ENCODE measurements around the gene CHST11.

The CHST11 gene

DNA sequence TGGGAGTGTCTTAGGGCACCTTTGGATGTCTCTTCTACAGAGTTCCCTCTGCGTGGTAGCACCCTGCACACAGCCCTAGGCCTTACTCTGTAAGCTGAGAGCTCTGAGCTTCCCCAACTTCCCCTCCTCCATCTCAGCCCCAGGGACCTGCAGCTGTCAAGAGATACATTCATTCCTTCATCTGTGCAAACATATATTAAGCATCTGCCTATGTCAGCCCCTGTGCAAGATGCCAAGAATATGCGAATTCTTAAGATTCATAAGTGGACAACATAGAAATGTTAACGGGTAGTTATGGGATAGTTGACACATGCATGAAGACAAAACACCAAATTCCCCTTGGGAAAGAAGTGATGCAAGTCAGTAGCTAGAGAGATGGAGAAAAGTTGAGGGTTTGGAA lies 310.5 kb downstream of the CHST11 start:
- Mint-ChIP-seq H3K36me3 (no peaks in the 10 kb centered on the region), H3K4me1 (peaks cover 17% of the 10 kb centered on the region), H3K27me3 (peaks cover 13% of the 10 kb centered on the region), H3K4me3 (no peak overlapping the region), H3K9me3 (no peaks in the 10 kb centered on the region), H3K27ac (no peak overlapping the region)
- no peak for DNase-seq (ENCODE audit: low spot score in 2 of 2)
- ATAC-seq (ENCODE audit: low read depth) = no peak

DNA sequence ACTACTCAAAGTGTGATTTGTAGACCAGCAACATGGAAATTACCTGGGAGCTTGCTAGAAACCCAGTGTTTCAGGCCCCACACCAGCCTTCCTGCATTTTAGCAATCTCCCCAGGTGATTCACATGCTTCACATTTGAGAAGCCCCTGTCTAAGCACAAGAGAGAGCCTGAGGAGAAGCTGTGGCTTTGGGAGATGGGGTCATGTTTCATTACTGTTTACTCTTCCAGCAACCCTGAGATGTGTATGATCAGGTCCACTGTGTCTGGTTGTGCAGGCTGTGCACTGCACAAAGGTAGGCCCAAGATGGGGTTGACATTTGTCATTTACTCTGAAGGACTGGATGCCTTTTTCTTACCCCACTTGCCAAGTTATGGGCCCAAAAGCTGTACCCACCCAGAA lies 311.3 kb downstream of the CHST11 start:
- H3K4me3 Mint-ChIP-seq = no peak overlapping the region
- H3K9me3 Mint-ChIP-seq = peaks cover 6% of the 10 kb centered on the region

DNA sequence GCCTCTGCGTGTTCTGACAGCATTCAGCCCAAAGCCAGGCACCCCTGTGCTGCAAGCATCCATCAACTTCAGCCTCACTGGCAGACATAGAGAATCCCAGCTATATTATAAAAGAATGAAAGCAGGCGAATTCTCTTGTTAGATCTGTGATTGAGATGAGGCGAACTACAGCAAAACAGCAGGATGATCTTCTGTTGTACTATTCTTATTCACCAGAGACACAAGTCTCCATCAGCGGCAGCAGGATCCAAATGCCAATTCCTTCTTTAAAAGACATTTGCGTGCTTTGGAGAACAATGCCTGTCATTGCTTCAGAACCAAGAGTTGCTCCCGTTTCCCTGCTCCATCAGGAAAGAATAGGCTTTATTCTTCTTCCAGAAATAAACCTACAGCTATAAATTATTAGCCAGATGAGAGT lies 312.4 kb downstream of the CHST11 start:
- Mint-ChIP-seq H3K9me3 (peaks cover 15% of the 10 kb centered on the region), H3K27me3 (peaks cover 20% of the 10 kb centered on the region), H3K27ac (no peak overlapping the region), H3K36me3 (peaks cover 11% of the 10 kb centered on the region), H3K4me3 (no peak overlapping the region), H3K4me1 (peaks cover 12% of the 10 kb centered on the region)
- DNase-seq (ENCODE audit: low spot score in 2 of 2) = no peak
- no peak for ATAC-seq (ENCODE audit: low read depth)

More for the DNA sequence above, 311.3 kb downstream of the CHST11 start:
- peaks cover 6% of the 10 kb centered on the region for H3K36me3 Mint-ChIP-seq
- DNase-seq (ENCODE audit: low spot score in 2 of 2) = no peak
- no peak for ATAC-seq (ENCODE audit: low read depth)
- H3K27ac Mint-ChIP-seq = no peak overlapping the region
- peaks cover 16% of the 10 kb centered on the region for H3K27me3 Mint-ChIP-seq
- H3K4me1 Mint-ChIP-seq = peaks cover 17% of the 10 kb centered on the region

DNA sequence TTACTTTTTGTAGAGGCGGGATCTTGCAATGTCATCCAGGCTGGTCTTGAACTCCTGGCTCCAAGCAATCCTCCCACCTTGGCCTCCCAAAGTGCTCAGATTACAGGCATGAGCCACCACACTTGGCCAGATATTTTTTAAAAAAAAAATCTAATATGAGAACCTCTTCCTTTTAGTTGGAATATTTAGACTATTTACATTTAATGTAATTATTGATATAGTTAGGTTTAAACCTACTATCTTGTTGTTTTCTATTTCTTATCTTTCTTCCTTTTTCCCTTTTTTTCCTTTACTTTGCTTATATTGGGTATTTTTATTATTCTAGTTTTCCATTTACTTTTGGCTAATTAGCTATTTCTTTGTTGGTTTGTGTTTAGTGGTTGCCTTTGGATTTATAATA lies 315.6 kb downstream of the CHST11 start:
- Mint-ChIP-seq H3K4me1 (no peaks in the 10 kb centered on the region), H3K27ac (no peak overlapping the region), H3K4me3 (no peak overlapping the region), H3K36me3 (peaks cover 12% of the 10 kb centered on the region), H3K27me3 (peaks cover 24% of the 10 kb centered on the region), H3K9me3 (peaks cover 16% of the 10 kb centered on the region)
- ATAC-seq (ENCODE audit: low read depth) (no peak), DNase-seq (ENCODE audit: low spot score in 2 of 2) (no peak)

DNA sequence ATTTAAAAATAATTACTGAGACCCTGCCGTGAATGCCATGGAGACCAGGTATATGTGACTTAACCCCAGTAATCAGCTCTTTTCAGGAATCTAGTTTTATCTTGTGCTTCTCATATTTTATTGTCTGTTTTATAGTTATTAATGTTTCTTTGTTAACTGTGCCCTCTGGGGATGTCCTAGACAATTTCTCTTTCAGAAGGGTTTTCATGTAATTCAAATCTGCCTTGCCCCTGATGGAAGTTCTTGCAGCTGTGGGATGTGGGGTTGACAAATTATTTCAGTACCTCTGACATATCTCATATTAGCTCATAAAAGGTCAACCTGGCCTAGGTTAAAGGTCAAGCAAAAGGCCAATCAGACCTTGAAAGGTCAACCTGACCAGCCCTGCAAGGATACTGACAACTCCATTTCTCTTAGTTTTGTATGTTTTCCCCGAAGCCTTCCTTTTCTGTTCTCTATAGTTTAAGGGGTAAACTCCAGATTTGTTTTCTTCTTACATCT lies 319.0 kb downstream of the CHST11 start:
- no peak overlapping the region for H3K4me3 Mint-ChIP-seq
- DNase-seq (ENCODE audit: low spot score in 2 of 2) (no peak), ATAC-seq (ENCODE audit: low read depth) (no peak)
- H3K4me1 Mint-ChIP-seq = no peaks in the 10 kb centered on the region
- peaks cover 22% of the 10 kb centered on the region for H3K9me3 Mint-ChIP-seq
- H3K27me3 Mint-ChIP-seq = peaks cover 24% of the 10 kb centered on the region
- peaks cover 18% of the 10 kb centered on the region for H3K36me3 Mint-ChIP-seq
- H3K27ac Mint-ChIP-seq = no peak overlapping the region

DNA sequence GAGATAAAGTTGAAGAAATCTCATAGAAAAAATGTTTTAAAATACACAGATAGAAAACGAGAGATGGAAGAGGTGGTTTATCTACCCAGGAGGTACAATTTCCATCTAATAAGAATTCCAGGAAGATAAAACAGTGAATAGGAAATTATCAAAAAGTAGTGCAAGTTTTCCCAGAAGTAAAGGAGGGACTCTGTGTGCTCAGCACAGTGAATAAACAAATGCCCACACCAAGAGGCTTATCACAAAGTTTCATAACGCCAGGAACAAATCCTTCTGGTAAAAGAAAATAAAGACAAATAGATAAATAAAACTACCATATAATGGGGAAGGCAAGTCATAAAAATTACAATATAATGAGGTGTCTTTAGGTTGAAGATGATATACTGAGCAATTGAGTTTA lies 322.4 kb downstream of the CHST11 start:
- Mint-ChIP-seq H3K4me1 (no peaks in the 10 kb centered on the region), H3K27ac (no peak overlapping the region), H3K36me3 (peaks cover 14% of the 10 kb centered on the region), H3K9me3 (peaks cover 14% of the 10 kb centered on the region), H3K4me3 (no peak overlapping the region), H3K27me3 (peaks cover 20% of the 10 kb centered on the region)
- ATAC-seq (ENCODE audit: low read depth) (no peak), DNase-seq (ENCODE audit: low spot score in 2 of 2) (no peak)

DNA sequence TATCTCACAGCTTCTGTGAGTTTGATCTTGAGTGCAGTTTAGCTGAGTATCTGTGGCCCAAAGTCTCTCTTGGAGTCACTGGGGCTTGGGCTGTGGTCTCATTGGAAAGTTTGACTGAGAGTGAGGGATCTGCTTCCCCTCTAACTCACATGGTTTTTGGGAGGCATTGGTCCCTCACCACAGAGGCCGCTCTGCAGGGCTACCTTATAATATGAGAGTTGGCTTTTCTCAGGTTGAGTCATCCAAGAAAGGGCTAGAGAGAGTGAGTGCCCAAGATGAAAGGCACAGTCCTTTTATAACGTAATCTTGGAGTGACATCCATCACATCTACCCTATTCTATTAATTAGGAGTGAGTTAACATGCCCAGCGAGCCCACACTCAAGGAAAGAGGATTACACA lies 325.5 kb downstream of the CHST11 start:
- Mint-ChIP-seq H3K4me3 (no peak overlapping the region), H3K9me3 (peaks cover 13% of the 10 kb centered on the region), H3K27me3 (peaks cover 14% of the 10 kb centered on the region), H3K36me3 (peaks cover 13% of the 10 kb centered on the region), H3K27ac (no peak overlapping the region), H3K4me1 (no peaks in the 10 kb centered on the region)
- ATAC-seq (ENCODE audit: low read depth) (no peak), DNase-seq (ENCODE audit: low spot score in 2 of 2) (no peak)

DNA sequence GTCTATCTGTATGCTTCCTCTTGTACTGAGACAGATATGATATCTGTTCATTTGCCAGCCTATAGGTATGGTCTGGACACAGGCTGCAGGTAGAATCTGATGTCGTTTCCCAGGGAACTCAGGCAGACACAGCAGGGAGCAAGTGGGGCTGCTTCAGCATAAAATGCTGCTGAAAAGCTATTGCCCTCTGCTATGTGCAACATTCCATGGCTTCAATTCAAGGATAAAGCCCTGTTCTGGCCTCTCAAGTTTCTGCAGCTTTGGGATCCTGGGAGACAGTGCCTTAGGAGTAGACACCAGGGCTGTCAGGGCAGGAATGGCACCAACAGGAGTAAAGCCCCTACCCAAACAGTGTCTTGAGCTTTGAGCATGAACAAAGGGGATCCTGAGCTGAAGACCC lies 327.8 kb downstream of the CHST11 start:
- Mint-ChIP-seq H3K4me3 (no peak overlapping the region), H3K36me3 (peaks cover 11% of the 10 kb centered on the region), H3K27me3 (peaks cover 10% of the 10 kb centered on the region), H3K4me1 (peaks cover 2% of the 10 kb centered on the region), H3K27ac (no peak overlapping the region), H3K9me3 (peaks cover 11% of the 10 kb centered on the region)
- no peak for ATAC-seq (ENCODE audit: low read depth)
- DNase-seq (ENCODE audit: low spot score in 2 of 2) = no peak

DNA sequence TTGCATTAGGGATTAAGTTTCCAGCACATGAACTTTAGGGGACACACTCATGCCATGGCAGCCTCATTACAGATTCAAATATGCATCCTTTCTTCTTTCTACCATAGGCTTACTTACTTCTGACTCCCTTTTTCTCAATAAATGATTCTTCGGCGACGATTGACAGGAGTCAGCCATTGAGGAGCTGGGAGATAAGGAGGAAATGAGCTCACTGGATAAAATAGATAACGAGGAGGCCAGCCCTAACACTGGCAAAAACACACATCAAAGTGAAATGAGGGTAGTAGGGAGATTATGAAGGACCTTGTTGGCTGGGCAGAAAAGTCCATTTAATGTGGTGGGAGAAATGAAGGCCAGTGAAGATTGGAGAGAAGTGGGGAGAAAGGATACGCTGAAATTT lies 329.1 kb downstream of the CHST11 start:
- Mint-ChIP-seq H3K36me3 (peaks cover 7% of the 10 kb centered on the region), H3K4me1 (peaks cover 5% of the 10 kb centered on the region), H3K4me3 (no peak overlapping the region), H3K27ac (no peak overlapping the region), H3K9me3 (peaks cover 7% of the 10 kb centered on the region), H3K27me3 (peaks cover 8% of the 10 kb centered on the region)
- DNase-seq (ENCODE audit: low spot score in 2 of 2) (no peak), ATAC-seq (ENCODE audit: low read depth) (no peak)

DNA sequence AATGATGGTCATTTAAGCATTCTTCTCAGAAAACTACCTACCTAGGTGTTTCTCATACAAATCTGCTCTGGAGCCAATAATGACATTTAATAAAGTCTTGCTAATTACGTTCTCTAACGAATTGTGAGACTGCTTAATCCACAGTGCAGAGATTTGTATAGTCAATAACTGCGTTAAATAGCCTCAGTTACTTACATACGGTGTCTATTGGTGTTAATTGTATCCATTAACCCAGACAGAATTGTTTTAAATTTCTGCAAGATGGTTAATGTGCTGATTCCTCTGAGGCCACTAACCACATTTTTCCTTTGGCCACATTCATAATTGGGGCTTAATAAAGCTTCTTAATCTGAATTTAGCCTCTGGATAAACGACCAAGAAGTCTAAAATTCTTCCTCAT lies 329.6 kb downstream of the CHST11 start:
- Mint-ChIP-seq H3K4me3 (no peak overlapping the region), H3K36me3 (peaks cover 3% of the 10 kb centered on the region), H3K9me3 (peaks cover 3% of the 10 kb centered on the region), H3K27me3 (peaks cover 6% of the 10 kb centered on the region), H3K4me1 (peaks cover 5% of the 10 kb centered on the region), H3K27ac (no peak overlapping the region)
- ATAC-seq (ENCODE audit: low read depth) (no peak), DNase-seq (ENCODE audit: low spot score in 2 of 2) (no peak)

DNA sequence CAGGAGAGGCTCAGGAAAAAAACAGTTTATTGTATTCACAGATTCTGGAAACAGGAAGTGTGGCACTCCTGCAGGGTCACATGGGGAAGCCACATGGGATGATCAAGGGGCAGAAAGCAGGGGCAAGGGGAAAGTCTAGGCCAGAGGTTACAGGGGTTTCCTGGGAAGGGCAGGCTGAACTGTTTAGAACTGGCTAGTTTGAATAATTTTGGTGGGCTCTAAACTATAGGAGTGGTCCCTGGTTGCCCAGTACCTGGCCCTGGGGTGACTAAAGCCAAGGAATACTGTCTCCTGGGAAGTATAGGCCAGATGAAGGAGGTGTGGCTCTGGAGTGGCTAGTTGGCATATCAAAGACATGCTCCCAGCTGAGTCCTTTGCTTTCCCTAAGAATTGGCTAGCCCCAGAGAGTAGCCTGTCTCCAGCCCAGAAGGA lies 332.1 kb downstream of the CHST11 start:
- no peaks in the 10 kb centered on the region for H3K36me3 Mint-ChIP-seq
- H3K4me3 Mint-ChIP-seq = no peak overlapping the region
- DNase-seq (ENCODE audit: low spot score in 2 of 2) (no peak), ATAC-seq (ENCODE audit: low read depth) (no peak)
- H3K27ac Mint-ChIP-seq = no peak overlapping the region
- H3K27me3 Mint-ChIP-seq = peaks cover 2% of the 10 kb centered on the region
- no peaks in the 10 kb centered on the region for H3K9me3 Mint-ChIP-seq
- H3K4me1 Mint-ChIP-seq = peaks cover 5% of the 10 kb centered on the region

DNA sequence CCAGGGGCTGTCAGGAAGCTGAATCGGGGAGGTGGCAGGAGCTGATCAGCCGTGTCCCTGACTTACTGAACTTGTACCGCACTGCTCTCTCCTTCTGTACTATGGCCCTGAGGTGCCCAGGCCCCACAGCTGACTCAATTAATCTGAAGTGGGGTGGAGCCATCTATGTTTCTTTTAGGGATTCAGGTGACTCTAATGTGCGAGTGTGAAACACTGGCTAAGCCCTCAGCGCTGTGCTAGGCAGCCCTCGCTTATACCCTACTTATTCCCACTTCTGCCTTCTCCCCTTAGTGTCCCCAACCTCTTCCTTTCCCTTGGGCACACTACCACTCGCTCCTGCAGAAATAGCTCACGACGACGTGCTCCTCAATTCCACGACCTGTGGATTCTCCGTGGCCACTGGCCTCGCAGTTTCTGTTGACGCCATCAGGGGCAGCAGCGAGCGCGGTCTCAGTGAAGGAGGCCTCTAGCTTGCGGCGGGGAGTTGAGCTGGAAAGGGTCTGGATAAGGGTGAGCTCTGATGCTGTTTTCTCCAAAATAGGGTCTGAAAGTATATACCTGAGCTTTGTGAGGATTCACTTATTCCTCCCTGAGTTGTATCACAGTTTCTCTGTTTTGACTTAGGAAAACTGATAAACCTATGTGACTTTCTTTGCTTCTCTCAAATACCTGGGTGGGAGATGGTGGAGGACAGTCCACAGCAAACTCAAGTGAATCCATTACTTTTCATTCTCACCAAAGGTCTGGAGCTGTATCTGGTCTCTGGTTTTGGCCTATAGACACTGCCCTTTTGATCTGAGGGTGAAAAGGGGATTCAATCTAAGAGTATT lies 333.8 kb downstream of the CHST11 start:
- peak overlapping the region; percentile 81 for H3K4me3 Mint-ChIP-seq
- ATAC-seq (ENCODE audit: low read depth) (peak; percentile 73), DNase-seq (ENCODE audit: low spot score in 2 of 2) (peak; percentile 42 to 49)

DNA sequence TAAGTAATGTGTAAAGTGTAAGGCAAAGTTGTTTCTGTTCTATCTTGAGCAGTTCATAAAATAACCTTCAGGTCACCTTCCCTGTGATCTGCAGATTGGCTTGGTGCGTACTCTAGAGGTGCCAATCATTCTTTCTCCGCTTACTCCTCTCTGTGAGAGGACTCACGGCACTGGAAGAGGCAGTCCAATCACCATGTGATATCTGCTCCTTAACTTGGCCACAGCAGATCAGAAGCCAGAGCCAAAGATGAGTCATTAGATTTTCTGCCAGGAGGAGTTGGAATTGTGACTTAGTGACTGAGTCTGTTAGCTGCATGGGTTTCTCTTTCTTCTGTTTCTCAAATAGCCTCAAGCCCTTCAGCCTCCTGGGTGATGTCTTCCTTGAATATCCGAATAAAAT lies 335.8 kb downstream of the CHST11 start:
- H3K4me3 Mint-ChIP-seq = no peak overlapping the region
- ATAC-seq (ENCODE audit: low read depth) = no peak
- DNase-seq (ENCODE audit: low spot score in 2 of 2) = no peak
- no peaks in the 10 kb centered on the region for H3K9me3 Mint-ChIP-seq
- H3K27ac Mint-ChIP-seq = no peak overlapping the region
- peaks cover 5% of the 10 kb centered on the region for H3K4me1 Mint-ChIP-seq
- no peaks in the 10 kb centered on the region for H3K27me3 Mint-ChIP-seq
- no peaks in the 10 kb centered on the region for H3K36me3 Mint-ChIP-seq

More for the DNA sequence above, 333.8 kb downstream of the CHST11 start:
- H3K4me1 Mint-ChIP-seq = peaks cover 5% of the 10 kb centered on the region
- H3K9me3 Mint-ChIP-seq = no peaks in the 10 kb centered on the region
- peaks cover 2% of the 10 kb centered on the region for H3K27me3 Mint-ChIP-seq
- H3K36me3 Mint-ChIP-seq = no peaks in the 10 kb centered on the region
- H3K27ac Mint-ChIP-seq = peak overlapping the region; percentile 3

DNA sequence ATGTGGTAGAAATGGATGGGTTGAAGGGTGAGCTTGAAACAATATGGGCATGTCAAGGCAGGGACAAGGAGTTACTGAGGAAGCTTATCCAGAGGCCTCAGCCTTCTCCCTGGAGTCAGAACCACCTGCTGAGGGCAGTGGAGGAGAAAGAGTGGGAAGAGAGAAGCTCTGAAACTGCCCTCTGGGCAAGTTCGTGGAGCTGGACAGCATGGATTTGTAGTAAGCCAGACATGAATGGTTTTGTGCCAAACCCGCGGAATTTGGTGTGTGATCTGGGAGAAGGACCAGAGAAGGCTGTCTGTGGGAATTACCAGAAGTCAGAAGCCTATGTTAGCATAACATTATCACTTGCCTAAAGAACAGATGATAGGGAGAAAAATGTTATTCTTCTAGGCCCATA lies 336.5 kb downstream of the CHST11 start:
- Mint-ChIP-seq H3K4me1 (peaks cover 5% of the 10 kb centered on the region), H3K27me3 (no peaks in the 10 kb centered on the region), H3K9me3 (no peaks in the 10 kb centered on the region), H3K36me3 (no peaks in the 10 kb centered on the region), H3K27ac (no peak overlapping the region), H3K4me3 (no peak overlapping the region)
- ATAC-seq (ENCODE audit: low read depth) (no peak), DNase-seq (ENCODE audit: low spot score in 2 of 2) (no peak)

DNA sequence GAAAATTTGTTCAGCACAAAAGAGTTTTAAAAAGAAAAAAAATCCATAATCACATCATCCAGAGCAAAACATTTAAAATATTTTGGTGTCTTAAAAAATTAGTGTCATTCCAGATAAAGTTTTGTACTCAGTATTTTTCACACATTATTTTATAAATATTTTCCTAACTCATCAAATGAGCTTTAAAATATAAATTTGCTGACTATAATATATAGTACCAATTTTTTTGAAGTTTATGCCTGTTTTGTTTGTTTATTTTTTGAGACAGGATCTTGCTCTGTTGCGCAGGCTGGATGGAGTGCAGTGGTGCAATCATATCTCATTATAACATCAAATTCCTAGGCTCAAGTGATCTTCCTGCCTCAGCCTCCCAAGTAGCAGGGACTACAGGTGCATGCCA lies 337.2 kb downstream of the CHST11 start:
- no peak overlapping the region for H3K27ac Mint-ChIP-seq
- no peak overlapping the region for H3K4me3 Mint-ChIP-seq
- DNase-seq (ENCODE audit: low spot score in 2 of 2) = no peak
- no peaks in the 10 kb centered on the region for H3K36me3 Mint-ChIP-seq
- no peaks in the 10 kb centered on the region for H3K9me3 Mint-ChIP-seq
- peaks cover 3% of the 10 kb centered on the region for H3K4me1 Mint-ChIP-seq
- no peaks in the 10 kb centered on the region for H3K27me3 Mint-ChIP-seq
- no peak for ATAC-seq (ENCODE audit: low read depth)

Data from memory B cell (primary cell).